ENCODE results near the gene TRABD2A. TPM values are rescaled to one million over a fixed set of nuclear protein-coding genes. Genes with fewer than 3 reads are reported as not detected.

Gene TRABD2A
- total and polyA plus RNA-seq, 7 donors = 0.16 to 46.4 (median 3.6) TPM

DNA sequence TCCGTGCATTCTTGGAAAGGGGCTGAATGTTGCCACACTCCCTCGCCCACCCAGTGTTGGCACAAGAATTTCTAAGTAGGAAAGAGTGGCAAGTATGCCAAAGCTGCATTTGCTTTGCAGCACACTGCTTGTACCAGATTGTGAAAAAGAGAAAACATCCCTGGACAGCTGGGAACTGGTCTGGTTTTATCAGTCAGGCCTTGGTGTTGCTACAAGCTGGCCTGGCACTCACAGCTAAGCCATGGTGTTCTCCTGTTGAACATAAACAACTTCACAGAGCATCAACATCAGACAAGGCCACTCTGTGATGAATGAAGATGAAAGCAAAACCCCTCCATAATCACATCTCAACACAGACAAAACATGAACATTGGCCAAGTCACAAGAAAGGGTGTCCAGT, 4.2 kb upstream of the TRABD2A start:
- intact Hi-C loops (cut with DNase I) = no loop called here

DNA sequence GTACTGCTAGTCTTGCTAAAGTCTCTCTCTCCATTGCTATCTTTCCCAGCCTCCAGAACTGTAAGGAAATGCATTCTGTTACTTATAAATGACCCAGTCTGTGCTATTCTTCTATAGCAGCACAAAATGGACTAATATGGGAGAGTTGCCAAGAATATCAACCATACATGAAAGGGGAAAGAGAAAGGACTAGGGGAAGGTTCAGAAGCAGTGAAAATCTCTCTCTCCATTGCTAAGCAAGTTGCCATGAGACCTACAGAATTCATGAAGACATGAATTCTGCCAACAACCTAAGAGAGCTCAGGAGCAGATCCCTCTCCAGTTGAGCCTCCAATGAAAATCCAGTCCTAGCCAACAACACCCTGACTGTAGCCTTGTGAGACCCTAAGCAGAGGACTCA, 3.6 kb upstream of the TRABD2A start:
- Histone ChIP-seq H3K27ac (no peak overlapping the region), H3K9me3 (no peaks in the 10 kb centered on the region), H3K36me3 (no peaks in the 10 kb centered on the region), H3K27me3 (peaks cover 18 to 47% (median 22%) of the 10 kb centered on the region in 3 donors), H3K4me1 (peaks cover 0 to 39% (median 27%) of the 10 kb centered on the region in 4 donors), H3K4me3 (no peak overlapping the region)
- DNase-seq = no peak
- intact Hi-C loops (cut with DNase I) = no loop called here
- TF ChIP-seq POLR2A (IDR thresholded peaks at IDR 0.05) = no peak
- TF ChIP-seq POLR2AphosphoS5 (IDR thresholded peaks at IDR 0.05) = no peak
- TF ChIP-seq EP300 (IDR thresholded peaks at IDR 0.05) = no peak
- TF ChIP-seq, protein P1, sequence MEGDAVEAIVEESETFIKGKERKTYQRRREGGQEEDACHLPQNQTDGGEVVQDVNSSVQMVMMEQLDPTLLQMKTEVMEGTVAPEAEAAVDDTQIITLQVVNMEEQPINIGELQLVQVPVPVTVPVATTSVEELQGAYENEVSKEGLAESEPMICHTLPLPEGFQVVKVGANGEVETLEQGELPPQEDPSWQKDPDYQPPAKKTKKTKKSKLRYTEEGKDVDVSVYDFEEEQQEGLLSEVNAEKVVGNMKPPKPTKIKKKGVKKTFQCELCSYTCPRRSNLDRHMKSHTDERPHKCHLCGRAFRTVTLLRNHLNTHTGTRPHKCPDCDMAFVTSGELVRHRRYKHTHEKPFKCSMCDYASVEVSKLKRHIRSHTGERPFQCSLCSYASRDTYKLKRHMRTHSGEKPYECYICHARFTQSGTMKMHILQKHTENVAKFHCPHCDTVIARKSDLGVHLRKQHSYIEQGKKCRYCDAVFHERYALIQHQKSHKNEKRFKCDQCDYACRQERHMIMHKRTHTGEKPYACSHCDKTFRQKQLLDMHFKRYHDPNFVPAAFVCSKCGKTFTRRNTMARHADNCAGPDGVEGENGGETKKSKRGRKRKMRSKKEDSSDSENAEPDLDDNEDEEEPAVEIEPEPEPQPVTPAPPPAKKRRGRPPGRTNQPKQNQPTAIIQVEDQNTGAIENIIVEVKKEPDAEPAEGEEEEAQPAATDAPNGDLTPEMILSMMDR (IDR thresholded peaks at IDR 0.05) = no peak

More for the DNA sequence above, 4.2 kb upstream of the TRABD2A start:
- Histone ChIP-seq H3K27ac (no peak overlapping the region), H3K4me1 (peaks cover 0 to 32% (median 21%) of the 10 kb centered on the region in 4 donors), H3K36me3 (no peaks in the 10 kb centered on the region), H3K9me3 (no peaks in the 10 kb centered on the region), H3K4me3 (no peak overlapping the region), H3K27me3 (peaks cover 16 to 41% (median 17%) of the 10 kb centered on the region in 3 donors)
- DNase-seq = no peak
- 92 to 94% methylated on average over 2 of the region's 2 CpGs for WGBS, 2 donors
- TF ChIP-seq EP300 (IDR thresholded peaks at IDR 0.05) (no peak), POLR2A (IDR thresholded peaks at IDR 0.05) (no peak), POLR2AphosphoS5 (IDR thresholded peaks at IDR 0.05) (no peak)
- TF ChIP-seq, protein P1 (IDR thresholded peaks at IDR 0.05) = no peak

DNA sequence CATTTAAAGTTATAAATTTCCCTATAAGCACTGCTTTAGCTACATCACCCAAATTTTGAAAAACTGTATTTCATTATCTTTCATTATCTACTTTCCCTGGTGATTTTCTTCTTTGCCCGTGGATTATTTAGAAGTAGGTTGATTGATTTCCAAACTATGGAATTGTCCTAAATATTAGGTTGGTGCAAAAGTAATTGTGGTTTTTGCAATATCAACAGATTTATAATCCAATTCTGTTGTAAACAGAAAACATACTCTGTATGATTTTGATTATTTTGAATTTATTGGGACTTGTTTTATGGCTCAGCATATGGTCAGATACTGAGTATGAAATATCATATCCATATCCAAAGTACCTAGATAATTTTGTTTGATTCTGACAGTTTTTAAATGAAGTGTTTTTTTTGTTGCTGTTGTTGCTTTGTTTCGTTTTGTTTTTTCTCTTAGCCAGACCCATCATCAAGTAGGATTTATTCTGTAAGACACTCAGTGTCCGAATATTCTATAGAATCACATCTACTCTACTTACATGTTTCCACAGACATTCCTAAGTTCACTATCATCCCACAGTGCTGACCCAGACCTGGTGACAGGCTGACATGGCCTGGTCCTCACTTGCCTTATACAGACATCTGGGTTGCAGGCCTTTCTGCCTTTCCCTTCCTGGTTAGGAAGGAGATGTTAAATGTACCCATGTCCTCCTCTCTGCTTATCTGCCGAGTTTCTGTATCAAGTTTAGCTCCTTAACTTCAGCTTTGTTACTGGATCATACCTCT, 2.1 kb upstream of the TRABD2A start:
- H3K4me1 ChIP-seq = peaks cover 0 to 29% (median 23%) of the 10 kb centered on the region in 4 donors
- TF ChIP-seq EP300 (IDR thresholded peaks at IDR 0.05) = no peak
- TF ChIP-seq, protein P1 (IDR thresholded peaks at IDR 0.05) = no peak
- no peak for TF ChIP-seq POLR2A (IDR thresholded peaks at IDR 0.05)
- TF ChIP-seq POLR2AphosphoS5 (IDR thresholded peaks at IDR 0.05) = no peak
- no peaks in the 10 kb centered on the region for H3K36me3 ChIP-seq
- WGBS, 2 donors = 69 to 87% methylated on average over 4 of the region's 4 CpGs
- no peaks in the 10 kb centered on the region for H3K9me3 ChIP-seq
- H3K27me3 ChIP-seq = peaks cover 18 to 59% (median 26%) of the 10 kb centered on the region in 3 donors
- H3K27ac ChIP-seq = no peak overlapping the region
- H3K4me3 ChIP-seq = no peak overlapping the region
- intact Hi-C loops (cut with DNase I) = loop anchor here (1.0 kb wide), 2 partner anchors 44 to 388 kb away; no protein-coding TSS in a partner anchor
- DNase-seq = no peak

DNA sequence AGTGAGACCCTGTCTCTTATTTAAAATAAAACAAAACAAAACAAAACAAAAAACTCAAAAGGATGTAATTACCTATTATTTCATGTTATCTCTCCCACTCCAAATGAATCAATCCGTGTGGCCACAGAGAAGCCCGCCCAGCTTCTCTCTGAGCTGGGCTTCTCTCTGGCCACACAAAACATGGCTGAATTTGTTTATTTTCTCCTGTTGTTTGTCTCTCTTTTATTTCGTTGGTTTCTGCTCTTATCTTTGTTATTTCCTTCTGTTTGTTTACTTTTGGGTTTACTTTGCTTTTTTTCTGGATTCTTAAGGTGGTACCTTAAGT, 1.5 kb upstream of the TRABD2A start:
- peaks cover 18 to 59% (median 26%) of the 10 kb centered on the region in 3 donors for H3K27me3 ChIP-seq
- DNase-seq = no peak
- H3K4me3 ChIP-seq = peak overlapping the region in 1 of 4 donors; percentile 51
- intact Hi-C loops (cut with DNase I) = loop anchor here (1.0 kb wide), 2 partner anchors 45 to 387 kb away; no protein-coding TSS in a partner anchor
- H3K36me3 ChIP-seq = no peaks in the 10 kb centered on the region
- TF ChIP-seq, protein P1 (IDR thresholded peaks at IDR 0.05) = no peak
- TF ChIP-seq EP300 (IDR thresholded peaks at IDR 0.05) = no peak
- no peak for TF ChIP-seq POLR2AphosphoS5 (IDR thresholded peaks at IDR 0.05)
- TF ChIP-seq POLR2A (IDR thresholded peaks at IDR 0.05) = no peak
- no peaks in the 10 kb centered on the region for H3K9me3 ChIP-seq
- peaks cover 0 to 29% (median 23%) of the 10 kb centered on the region in 4 donors for H3K4me1 ChIP-seq
- WGBS, 2 donors = 42 to 60% methylated on average over 3 of the region's 3 CpGs
- H3K27ac ChIP-seq = no peak overlapping the region

All from sigmoid colon (tissue), 7 donors.